AG20443 (cell line): Measurements from ENCODE around the gene RAI2.

Source experiments
- DNase-seq: peaks from one replicate; pipeline ENCODE4 v3.0.0; 2012; ENCODE audit warnings: low spot score, mixed read lengths

Gene RAI2

DNA sequence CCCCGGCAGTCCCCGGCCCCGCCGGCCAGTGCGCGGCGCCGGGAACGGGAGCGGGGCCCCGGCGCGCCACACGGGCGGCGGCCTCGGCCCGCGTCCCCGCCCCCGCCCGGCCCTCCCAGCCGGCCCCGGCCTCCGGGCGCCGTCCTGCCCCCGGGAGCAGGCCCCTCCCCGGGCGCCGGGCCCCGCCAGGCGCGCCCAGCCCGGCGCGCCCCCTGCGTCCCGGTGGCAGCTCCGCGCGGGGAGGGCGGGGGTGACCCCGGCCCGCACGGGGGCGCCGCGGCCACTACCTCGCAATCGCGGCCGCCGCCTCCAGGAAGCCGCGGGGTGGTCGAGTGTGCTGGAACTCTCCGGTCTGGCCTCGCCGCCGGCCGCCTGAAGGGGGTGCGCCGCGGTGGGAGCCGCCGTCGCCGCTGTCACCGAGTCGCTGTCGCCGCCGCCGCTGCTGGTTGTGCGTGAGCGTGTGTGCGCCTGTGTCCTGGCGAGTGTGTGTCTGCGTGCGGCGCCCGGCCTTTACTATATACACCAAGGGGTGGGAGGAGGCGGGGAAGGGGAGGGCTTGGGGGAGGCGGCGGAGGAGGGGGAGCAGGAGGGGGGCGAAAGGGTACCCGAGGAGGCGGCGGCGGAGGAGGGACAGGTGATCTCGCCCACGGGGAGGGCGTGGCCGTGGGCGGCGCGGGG, at the start of gene RAI2:
Gene RAI2, minus strand, starts transcription at position 488 of the 678 bp plus-strand sequence. CDS start 59,288 bp downstream, outside the sequence.
- peak; percentile 9 for DNase-seq

DNA sequence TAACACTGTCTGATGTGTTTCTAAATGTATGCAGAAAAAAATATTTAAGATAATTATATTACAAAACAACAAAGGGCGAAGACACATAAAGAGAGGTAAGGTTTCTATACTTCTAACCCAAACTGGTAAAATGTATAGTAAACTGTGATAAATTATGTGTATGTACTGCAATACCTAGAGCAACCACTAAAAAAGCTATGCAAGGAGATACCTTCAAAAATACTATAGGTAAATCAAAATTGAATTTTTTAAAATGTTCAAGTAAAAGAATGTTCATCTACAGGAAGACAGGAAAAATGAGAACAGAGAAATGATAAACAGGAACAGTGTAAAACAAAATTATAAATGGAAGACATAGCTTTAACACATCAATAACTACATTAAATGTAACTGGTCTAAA, 27.3 kb upstream of the RAI2 start:
- DNase-seq, result no peak

DNA sequence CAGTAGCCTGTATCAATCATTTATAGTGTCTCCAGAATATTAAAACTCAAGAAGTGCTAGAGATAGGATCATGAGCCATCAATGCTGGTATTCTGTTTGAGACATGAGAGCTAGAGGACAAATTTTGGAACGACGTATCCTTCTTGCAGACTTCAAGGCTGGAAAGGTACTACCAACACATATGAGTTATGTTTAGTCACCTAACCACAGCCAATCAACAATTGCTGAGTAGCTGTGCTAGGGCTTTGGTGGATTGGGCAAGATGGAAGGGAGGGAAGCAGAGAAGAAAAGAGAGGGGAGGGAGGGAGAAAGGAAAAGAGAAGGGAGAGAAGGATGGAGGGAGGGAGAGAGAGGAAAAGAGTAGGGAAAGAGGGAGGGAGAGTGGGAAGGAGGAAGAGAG, 21.6 kb upstream of the RAI2 start:
- DNase-seq, result no peak

GRCh38 chrX:17878028-17878670, 17.1 kb upstream of the RAI2 start:
- no peak for DNase-seq

DNA sequence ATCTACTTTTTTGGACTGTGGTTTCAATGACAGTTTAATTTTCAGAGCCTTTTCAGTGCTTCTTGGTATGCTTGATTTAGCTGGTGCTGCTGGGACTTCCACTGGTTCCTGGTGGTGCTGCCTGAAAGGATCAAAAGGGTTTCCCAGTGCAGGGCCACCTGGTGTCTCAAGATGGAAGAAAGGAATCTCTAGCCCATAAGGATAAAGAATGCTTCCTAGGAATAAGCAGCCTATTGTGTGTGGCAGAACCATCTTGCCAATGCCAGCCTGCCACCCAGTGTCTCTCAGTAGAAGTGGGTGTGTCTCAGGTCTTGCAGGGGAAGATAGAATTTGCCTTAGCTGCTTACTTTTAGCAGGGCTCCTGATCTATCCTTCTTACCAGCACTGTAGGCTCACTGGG, 15.0 kb upstream of the RAI2 start:
- DNase-seq, result no peak

GRCh38 chrX:17869580-17869979, 8.5 kb upstream of the RAI2 start:
- no peak for DNase-seq

DNA sequence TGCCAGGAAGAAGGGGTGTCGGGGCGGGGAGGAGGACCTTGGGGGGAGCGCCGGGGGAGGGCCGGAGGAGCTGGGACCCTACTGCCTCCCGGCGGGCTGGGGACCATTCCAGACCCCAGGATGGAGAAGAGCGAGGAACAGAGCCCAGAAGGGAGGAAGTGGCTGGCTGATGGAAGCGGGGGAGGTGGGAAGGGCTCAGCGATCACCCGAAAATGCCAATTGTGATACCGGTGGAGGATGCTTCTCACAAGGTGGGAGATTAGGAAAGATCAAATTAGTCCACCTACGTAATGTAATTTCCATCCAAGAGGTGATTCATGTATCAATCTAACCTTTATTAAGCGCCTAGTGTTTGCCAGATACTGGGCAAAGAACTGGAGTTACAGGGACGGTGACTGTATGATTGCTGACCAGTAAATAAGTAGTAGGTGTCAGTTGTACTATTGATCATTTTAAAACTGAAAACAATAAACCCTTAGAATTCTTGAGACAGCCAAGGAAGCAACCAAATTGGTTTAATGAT, 452 bp upstream of the RAI2 start:
- no peak for DNase-seq

- DNase-seq, result peak; percentile 30
Observed at GRCh38 chrX:17860179-17860780, 818 bp downstream of the RAI2 start.

- no peak for DNase-seq
Observed at GRCh38 chrX:17859609-17860178, 1.4 kb downstream of the RAI2 start.

DNA sequence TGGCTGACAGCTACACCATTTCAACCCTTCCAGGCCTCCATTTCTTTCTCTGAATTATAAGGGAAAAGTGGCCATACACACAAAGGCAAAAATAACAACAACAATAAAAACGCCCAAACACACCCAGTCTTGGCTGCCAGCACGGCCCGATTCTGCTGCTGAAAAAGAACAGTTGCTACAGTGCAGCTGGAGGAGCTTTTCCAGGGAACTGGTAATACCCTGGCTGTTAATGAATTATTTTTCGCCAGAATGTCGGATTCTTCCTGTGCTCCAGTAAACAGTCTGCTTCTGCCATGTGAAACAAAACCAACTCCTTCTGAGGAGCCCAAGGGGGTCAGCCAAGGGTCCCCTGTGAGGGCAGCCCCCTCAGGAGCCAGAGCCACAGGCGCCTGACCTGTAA, 6.6 kb downstream of the RAI2 start:
- no peak for DNase-seq

DNA sequence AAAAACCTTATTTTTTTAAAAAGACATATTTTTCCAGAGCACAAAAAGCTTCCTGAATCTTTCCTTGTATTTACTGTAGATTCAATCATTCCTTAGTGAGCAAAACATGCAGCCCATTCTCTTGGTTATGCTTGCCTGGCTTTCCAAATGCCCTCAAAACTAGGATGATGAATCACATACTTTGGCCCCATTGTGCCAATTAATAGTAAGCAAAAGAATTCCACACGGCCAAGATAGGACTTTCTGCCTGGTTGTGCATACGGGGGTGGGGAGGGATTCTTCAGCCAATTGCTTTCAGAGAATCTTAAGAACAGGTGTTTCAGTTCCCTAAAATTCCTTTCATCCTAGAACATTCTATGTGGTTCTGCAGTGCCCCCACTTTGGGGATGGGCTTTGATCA, 7.0 kb downstream of the RAI2 start:
- DNase-seq, result no peak

- no peak for DNase-seq
Observed at GRCh38 chrX:17851874-17852273, 9.2 kb downstream of the RAI2 start.

GRCh38 chrX:17848545-17849265, 12.4 kb downstream of the RAI2 start:
- no peak for DNase-seq

DNA sequence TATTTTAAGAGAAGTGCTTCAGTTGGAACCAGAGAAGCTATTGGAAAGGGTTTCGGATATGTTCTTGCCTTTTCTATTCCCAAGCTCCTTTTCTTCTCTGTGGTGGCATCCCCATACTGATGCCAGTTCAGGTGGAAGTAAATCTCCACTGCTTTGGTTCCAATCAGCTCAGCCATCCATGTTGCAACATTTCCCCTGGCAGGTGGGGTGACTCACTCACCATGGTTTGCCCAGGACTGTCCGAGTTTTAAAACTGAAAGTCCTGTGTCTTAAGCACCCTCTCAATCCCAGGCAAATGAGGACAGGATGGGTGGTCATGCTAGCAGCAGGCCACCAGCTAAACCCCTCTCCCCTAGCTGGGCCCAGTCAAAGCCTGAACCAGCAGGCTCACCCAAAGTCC, 15.1 kb downstream of the RAI2 start:
- DNase-seq, result no peak

DNA sequence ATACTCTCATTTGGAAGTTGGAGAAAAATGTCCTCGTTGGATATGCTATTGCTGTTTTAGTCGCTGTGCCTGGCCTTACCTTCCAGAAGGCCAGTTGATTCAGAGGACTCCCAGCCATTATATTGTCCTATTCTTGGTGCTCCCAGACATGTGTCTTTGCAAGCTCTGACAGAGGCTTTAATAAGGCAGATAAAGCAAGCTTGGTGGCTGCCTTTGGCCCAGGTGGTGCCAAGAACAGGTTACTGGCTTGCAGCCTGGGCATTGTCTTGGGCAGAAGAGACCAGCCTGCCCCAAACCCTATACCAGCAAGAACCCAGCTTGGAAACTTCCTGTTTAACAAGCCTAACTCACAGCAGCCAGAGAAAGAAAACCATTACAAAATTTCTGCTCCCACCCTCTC, 16.9 kb downstream of the RAI2 start:
- no peak for DNase-seq

GRCh38 chrX:17842769-17843525, 18.2 kb downstream of the RAI2 start:
- DNase-seq, result peak; percentile 13

DNA sequence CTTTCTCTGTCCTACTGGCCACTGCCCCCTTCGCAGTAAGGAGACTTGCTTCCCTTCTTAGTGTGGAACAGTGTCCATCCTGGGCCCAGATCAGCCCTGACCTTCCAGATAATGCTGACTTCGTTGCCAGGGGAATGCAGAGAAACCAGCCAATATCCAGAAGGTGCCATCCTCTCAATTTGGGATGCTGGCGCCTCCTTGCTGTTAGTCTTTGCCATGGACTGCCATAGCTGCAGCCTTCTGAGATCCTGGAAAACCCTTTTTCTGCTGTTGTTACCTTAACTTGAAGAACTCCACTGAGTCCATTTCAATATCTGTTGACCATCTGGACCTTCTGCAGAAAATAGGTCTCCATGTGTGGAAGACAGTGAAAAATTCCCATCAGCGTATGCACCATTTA, 21.8 kb downstream of the RAI2 start:
- no peak for DNase-seq

DNA sequence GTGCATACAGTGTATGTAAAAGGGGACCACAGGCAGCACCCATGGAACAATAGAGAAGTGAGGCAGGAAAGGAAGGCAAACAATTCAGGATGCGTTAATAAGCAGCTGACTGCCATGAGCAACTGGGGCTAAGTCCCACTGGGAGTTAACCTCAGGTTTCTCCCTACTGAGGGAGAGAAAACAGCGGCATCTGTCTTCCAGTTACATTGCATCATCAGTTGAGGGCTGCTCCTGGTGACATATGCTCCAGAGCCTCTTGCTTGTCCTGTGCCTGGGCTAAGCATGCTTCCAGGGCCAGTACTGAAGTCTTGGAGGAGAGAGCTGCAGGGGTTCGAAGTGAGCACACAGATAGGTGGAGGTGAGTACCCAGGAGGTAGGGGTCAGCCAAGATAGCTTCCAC, 24.3 kb downstream of the RAI2 start:
- no peak for DNase-seq

DNA sequence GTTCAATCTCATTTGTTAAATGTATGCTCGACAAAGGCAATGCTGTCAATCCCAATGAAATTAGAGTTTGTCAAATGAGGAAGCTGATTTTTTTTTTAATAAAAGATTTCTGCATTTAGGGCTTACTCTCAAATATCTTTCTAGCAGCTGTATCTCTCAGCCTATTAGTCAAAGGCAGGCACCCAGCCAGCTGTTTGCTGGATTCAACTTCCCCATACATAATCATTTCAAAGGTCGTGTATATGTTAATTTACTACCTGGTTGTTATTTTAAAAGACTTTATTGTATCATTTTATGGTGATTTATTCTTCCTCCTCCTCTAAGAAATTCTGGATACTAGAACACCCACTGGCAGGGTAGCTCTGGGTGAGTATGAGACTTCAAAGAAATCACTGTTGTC, 27.1 kb downstream of the RAI2 start:
- no peak for DNase-seq

GRCh38 chrX:17831255-17831654, 29.8 kb downstream of the RAI2 start:
- DNase-seq, result no peak

GRCh38 chrX:17830211-17830610, 30.9 kb downstream of the RAI2 start:
- DNase-seq, result no peak

GRCh38 chrX:17829566-17829965, 31.5 kb downstream of the RAI2 start:
- DNase-seq, result no peak
